ENCODE data around the gene PERM1.

The PERM1 gene

GRCh38 chr1:932776-933602 is 48.9 kb downstream of the PERM1 start:
- TF ChIP-seq CTCF (IDR thresholded peaks at IDR 0.05; ENCODE audit: low read depth, low read length): no peak
- H3K4me3 ChIP-seq (replicated peaks in 1 of 2; ENCODE audit: low read depth in 2 of 2, low read length in 2 of 2): no peak overlapping the region
- no peak for DNase-seq (ENCODE audit: low read depth in 2 of 2)

- no peak for TF ChIP-seq CTCF (IDR thresholded peaks at IDR 0.05; ENCODE audit: low read depth, low read length)
- no peak overlapping the region for H3K4me3 ChIP-seq (replicated peaks in 1 of 2; ENCODE audit: low read depth in 2 of 2, low read length in 2 of 2)
- DNase-seq (ENCODE audit: low read depth in 2 of 2): no peak
Measured at GRCh38 chr1:932173-932510, 49.8 kb downstream of the PERM1 start.

GRCh38 chr1:931380-932172 is 50.3 kb downstream of the PERM1 start:
- DNase-seq (ENCODE audit: low read depth in 2 of 2): no peak
- peak; percentile 5 for TF ChIP-seq CTCF (IDR thresholded peaks at IDR 0.05; ENCODE audit: low read depth, low read length)
- no peak overlapping the region for H3K4me3 ChIP-seq (replicated peaks in 1 of 2; ENCODE audit: low read depth in 2 of 2, low read length in 2 of 2)

- no peak for TF ChIP-seq CTCF (IDR thresholded peaks at IDR 0.05; ENCODE audit: low read depth, low read length)
- DNase-seq (ENCODE audit: low read depth in 2 of 2): no peak
- no peak overlapping the region for H3K4me3 ChIP-seq (replicated peaks in 1 of 2; ENCODE audit: low read depth in 2 of 2, low read length in 2 of 2)
Measured at GRCh38 chr1:930633-931138, 51.2 kb downstream of the PERM1 start.

GRCh38 chr1:929712-930632 is 51.9 kb downstream of the PERM1 start:
- DNase-seq (ENCODE audit: low read depth in 2 of 2): no peak
- no peak overlapping the region for H3K4me3 ChIP-seq (replicated peaks in 1 of 2; ENCODE audit: low read depth in 2 of 2, low read length in 2 of 2)
- no peak for TF ChIP-seq CTCF (IDR thresholded peaks at IDR 0.05; ENCODE audit: low read depth, low read length)

All from cardiac fibroblast (primary cell).